Fibroblast of upper back skin (primary cell): ENCODE measurements around the gene TCF20.
A peak's percentile ranks its signal among the peaks of the same experiment; 100 is the strongest.

Experiments
- DNase-seq: peaks from one replicate; pipeline ENCODE4 v3.0.0-alpha.2; 2013

TCF20 gene

DNA sequence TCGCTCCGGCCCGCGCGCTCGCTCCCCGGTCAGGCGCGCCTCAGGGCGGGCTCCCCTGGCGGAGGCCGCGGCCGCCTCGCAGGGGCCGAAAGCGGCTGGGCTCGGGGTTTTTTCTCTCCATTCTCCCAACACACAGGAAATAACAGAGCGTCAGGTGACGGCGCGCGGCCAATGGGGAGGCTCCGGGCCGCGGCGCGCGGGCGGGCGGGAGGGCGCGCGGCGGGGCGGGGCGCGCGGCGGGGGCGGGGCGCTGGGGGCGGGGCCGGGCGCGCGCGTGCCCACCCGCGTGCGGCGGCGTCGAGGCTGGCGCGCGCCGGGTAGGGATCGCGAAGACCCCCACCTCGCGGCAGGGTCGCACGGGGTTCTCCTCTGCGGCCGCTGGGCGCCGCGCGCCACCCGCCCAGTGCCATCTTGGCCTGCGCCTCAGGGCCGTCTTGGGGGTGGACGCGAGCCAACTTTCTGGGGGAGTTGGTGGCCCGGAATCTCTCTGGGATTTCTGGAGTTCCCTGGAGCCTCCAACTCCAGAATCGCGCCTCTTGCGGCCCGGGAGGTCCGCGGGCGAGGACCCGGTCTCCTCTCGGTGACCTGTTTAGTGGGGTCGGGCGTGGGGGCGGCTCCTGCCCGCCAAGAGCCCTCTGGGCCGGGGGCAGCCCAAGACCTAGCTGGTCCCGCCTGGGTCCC, at the start of gene TCF20:
Gene TCF20, minus strand, starts transcription at position 144 of the 681 bp plus-strand sequence. CDS start 55,348 bp downstream, outside the sequence.
- peak; percentile 74 for DNase-seq

DNA sequence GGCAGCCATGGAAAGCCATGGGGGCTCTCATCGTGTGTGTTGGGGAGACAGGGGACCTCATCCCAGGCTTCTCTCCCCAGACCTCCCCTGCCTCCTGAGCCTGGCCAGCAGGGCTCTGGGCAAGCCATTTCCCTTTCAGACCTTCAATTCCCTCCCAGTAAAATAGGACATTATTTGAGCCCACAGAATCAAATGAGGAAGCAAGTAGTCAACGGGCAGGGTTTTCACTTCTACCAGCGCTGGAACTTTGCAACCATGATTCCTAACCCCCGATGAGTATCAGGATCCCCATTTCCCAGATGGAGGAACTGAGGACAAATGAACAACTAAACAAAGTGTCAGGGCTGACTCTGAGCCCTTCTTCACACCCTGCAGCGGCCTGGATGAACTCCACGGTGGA, 48.9 kb upstream of the TCF20 start:
- no peak for DNase-seq

DNA sequence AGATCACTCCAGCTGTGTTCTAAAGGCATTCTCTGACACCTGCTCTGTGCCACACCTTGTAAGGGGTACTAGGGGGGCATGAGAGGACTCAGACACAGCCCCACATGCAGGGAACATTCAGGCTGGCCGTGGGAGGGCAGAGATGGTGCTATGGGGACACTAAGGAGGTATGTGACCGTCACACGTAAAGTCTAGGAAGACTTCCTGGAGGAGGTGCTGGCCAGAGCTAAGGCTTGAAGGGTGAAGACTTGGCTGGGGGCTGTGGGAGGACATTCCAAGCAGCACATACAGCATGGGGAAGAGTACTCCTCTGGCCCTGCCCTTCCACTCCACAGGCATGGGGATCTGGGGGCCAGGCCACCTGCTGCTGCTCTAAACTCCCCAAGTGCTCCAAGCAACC, 48.5 kb upstream of the TCF20 start:
- DNase-seq: no peak

DNA sequence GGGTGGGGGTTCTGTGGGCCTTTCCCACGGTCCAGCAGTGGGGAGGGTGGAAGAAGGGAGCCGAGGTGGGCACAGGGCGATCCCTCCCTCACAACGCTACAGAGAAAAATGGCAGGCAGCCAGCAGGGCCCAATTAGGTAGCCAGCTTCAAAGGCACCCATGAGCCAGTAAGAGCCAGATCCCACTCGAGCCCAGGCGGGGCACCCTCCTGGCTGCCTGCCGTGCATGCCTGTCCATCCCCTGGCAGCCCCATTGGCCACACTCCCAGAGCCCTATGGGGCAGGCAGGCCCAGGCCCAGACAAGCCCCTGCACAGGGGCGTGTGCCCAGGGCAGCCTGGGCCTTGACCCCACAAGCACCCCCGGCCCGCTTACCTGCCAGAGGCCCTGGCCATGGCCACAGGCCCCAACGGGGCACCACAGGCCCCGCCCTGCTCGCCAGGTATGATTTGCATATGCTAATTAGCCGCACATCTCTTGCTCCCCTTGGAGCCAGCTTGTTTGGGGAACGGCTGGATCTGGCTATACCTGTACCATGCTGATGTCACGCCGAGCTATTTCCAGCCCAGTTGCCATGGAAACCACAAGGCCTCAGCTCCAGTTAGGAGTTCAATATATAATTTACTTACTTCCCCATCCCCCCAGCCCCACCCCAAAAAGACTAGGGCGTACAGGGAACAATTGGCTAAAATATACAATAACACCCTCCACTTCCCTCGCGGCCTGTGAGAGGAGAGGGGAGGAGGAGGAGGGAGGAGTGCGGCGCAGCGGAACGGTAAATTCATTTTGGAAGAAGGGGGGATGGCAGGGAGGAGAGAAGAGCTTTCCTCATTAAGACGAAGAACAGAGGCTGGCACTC, 47.5 kb upstream of the TCF20 start:
- DNase-seq: no peak

DNA sequence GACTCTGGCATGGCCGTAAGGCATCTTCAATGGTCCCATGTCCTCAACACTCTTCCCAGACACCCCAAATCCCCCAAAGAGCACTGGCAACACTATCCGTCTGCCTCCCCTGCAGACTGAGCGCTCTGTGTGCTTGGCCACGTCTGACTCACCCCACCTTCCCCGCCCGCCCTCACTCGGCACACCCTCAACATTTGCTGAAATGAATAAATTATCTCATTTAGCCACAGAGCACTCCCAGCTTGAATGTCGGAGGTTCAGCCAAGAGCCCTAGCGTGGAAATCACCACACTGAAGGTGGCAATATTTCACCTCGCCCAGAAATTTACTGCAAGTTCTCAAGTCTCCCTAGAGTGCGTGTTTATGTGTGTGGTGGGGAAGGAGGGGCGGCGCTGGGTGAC, 46.6 kb upstream of the TCF20 start:
- peak; percentile 47 for DNase-seq

DNA sequence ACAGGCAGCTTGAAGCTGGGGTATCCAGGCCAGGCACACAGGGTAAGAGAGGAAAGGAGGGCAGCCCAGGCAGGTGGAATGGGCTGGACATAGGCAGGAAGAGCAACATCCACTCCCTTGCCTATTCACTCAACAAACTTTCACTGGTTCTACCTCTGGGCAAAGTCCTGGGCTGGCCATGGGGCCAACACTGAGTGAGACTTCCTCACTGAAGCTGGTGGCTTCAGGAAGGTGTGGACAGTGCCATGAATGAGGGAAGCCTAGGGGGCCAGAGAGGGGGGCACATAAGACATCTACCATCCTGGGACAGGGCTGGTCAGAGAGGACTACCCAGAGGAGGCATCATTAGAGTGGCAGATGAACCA, 44.9 kb upstream of the TCF20 start:
- DNase-seq: no peak

DNA sequence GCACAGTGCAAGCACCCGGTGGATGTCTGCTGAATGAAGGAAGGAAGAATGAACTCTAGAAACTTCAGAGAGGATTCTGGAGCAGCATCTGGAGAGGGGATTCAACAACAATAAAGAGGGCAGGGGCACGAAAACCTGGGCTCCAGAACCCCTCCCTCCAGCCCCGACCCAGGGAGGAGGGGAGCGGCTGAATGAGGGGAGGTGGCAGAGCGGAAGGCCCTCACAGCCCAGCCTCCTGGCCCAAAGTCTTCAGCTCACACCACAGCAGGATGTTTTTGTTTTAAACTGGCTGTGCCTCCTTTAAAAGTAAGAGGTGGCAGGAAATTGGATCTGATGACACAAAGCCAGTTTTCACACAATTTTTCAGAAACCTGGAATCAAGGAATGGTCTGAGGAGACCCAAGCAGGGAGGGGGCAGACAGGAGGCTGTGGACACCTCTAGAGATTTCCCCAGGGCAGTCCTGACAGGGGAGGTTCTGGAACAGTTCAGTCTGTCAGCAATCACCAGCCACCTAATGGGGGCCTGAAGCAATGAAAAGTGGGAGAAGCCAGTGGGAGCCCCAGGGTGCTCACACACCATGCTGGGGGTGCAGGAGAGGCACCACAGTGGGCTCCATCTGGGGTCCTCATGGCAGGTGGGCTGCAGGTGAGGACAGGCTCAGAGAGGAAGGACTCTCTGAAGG, 44.4 kb upstream of the TCF20 start:
- DNase-seq: no peak

DNA sequence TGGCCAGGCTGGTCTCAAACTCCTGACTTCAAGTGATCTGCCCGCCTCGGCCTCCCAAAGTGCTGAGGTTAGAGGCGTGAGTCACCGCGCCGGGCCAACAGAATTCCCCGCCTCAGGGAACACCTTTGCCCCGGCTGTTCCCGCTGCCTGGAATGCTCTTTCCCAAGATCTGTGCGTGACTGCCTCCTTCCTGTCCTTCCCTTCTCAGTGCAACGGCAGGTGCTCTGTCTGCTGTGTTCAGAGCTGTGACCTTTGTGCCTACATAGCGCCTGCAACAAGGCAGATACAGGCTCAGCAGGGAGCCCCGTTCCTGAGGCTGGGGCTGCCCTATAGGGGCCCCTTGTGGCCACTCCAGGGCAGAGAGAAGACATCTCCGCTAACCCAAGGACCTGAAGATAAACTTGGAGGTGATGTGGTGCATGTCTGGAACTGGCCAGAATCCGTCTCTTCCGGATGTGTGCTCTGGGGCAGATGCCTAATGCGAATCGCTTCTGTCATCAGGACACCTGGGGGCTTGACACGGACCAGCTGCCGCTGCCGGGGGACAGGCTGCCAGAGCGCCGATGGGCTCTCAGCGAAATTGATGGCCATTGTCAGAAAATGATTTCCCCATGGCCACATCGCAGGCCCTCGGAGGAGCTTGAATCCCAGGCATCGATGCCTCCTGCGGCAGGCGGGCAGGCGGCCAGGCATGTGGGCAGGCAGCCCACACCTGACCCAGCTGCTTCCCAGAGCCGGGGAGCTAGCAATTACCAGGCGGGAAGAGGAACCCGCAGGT, 43.5 kb upstream of the TCF20 start:
- DNase-seq: peak; percentile 34

DNA sequence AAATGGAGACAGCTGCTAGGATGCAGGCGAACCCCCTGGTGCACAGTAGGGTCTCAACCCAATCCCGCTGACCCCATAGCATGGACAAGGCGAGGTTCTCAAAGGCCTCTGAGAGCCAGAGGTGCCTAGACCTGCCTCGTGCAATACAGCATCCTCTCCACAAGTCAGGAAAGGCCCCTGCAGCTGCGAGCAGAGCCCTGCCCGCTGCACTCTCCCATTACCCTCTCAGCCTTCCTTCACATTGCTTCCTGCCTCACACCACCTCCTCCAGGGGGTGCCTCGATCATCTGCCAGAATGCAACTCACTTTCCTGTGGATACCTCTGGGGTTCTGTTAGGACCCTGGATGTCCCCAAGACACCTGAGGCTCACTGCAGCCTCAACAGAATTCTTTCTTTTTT, 42.8 kb upstream of the TCF20 start:
- DNase-seq: no peak

DNA sequence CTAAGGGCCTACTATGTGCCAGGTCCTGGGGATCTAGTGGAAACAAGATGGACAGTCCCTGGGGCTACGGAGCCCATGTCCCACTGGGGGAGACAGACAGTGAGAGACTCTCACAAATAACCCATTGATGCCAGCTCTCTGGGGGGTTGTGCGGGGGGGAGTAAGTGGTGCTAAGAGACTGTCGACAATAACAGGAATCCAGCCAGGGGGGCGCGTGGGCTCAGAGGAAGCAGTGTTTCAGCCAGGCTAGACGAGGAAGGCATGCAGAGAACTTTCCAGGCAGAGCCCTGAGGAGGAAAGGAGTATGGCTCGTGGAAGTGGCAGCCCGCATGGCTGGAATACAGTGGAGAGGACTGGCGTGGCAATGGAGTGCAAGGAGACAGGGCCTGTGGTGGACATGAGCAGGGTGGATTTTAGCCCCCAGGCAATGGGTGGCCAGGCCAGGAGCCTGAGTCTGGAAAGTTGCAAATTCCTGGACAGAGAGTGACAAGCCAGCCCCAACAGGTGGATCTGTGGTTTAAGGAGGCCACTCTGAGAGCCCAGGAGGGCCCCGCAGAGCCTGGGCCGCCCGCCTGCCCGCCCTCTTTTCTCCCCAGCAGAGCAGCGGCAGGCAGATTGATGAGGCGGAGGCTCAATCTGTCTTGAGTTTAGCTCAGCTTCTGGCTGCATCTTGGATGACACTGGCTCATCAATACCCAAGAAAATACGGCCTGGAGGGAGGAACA, 40.0 kb upstream of the TCF20 start:
- no peak for DNase-seq

DNA sequence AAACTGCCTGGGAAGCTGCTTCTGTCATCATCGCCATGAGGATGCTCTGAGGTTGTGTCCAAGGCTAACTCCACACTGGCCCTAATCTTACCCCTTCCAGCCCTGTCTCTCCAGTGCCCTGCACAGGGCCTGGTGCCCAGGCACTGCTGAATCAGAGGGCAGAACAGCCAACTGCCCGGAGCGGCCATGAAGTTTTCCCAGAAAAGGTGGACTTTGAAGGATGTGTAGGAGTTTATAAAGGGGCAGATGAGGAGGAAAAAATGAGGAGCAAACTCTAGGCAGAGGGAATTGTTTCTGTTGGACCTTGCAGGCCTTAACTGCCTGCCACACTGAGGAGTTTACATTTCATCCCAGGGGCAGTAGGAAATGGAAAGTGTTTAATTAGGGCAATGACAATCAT, 39.4 kb upstream of the TCF20 start:
- DNase-seq: no peak

DNA sequence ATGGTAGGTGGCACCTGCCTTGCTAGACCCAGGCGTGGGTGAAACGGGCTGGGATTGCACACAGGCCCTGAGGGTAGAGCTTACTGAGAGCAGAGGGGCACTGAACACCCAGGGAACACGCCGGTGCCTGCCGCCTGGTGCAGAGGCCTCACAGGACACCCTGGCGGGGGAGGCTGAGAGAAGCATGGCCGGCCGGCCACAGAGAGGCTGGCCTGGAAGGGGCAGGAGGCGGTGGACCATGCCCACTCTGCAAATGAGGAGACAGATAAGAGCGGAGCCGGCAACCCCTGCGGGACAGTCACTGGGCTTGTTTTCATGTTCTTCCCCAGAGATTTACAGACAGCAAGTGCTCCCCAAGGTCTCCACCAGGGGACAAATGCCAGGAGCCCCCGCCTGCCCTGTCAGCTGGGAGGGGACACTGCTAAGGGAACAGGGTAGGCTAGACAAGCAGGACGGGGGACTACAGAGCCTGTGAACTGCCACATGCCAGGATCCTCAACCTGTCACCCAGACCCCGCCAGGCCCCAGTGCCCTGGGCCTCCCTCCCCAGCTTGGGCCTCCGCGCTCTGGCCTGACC, 38.5 kb upstream of the TCF20 start:
- DNase-seq: no peak

DNA sequence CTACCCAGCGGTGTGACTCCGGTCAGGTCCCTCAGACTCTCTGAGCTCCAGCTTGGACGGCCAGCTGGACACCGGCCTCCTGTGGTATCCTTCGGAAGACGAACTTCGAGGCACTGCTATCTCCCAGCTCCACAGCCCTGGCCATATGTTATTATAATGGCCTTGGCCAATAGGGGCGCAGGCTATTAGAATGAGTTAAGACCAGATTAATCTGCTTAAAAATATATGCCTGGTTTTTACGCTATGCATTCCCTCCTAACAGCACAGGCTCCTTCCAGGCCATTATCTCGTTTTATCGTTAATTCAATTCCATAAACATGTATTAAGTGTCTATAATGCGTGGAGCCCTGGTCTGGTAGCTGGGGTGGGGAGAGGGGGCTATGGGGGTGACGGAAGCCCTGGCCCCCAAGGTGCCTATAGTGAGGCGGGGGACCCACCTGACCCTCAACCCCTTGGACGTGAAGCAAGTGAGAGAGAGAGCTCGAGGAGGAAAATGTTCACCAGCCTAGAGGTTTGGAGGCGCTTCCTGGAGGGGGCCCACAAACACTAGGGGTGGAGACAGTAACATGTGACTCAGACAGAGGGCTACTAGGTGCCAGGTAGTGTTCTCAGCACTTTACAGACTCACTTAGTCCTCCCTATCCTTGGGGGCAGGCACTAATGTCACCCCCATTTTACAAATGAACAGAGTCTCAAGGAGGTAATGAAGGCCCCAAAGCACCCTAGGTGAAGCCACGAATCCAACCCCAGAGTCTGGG, 37.5 kb upstream of the TCF20 start:
- no peak for DNase-seq

DNA sequence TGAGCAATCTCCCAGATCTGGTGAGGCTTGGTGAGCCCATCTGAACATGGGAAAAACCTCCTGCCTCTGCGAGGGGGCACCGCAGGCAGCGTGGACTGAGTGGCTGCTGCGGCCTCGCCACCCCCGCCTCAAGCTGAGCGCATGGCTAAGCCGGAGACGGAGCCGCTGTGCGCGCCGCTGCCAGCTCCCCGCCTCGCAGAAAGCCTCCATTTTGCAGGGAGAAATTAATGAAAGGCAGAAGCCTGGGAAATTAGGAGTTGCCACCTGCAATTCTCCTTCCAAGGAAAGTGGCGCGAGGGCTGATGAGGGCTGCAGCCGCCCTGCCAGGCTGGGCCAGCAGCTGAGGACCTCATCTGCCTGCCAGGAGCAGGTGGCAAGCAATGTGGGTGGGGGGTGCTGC, 35.6 kb upstream of the TCF20 start:
- DNase-seq: no peak

DNA sequence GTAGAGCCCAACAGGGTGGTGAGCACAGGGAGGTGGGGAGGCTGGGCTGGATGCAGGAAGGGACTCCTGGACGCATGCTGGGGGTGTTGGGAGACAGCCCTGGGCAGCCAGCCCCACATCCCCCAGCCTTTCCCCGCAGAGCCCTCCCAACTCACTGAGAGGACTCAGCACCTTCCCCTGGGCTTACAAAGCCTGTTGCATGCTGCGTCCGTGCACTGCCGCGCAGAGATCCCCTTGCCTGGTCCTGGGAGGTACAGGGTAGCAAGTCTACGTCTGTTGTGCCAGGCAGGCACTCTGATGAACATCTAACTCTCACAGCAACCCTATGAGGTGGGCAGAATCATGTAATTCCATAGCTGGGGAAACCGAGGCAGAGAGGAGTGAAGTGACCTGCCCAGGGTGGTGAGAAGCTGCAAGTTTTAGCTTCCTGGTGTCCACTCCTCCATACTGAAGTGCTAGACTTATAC, 33.9 kb upstream of the TCF20 start:
- no peak for DNase-seq

DNA sequence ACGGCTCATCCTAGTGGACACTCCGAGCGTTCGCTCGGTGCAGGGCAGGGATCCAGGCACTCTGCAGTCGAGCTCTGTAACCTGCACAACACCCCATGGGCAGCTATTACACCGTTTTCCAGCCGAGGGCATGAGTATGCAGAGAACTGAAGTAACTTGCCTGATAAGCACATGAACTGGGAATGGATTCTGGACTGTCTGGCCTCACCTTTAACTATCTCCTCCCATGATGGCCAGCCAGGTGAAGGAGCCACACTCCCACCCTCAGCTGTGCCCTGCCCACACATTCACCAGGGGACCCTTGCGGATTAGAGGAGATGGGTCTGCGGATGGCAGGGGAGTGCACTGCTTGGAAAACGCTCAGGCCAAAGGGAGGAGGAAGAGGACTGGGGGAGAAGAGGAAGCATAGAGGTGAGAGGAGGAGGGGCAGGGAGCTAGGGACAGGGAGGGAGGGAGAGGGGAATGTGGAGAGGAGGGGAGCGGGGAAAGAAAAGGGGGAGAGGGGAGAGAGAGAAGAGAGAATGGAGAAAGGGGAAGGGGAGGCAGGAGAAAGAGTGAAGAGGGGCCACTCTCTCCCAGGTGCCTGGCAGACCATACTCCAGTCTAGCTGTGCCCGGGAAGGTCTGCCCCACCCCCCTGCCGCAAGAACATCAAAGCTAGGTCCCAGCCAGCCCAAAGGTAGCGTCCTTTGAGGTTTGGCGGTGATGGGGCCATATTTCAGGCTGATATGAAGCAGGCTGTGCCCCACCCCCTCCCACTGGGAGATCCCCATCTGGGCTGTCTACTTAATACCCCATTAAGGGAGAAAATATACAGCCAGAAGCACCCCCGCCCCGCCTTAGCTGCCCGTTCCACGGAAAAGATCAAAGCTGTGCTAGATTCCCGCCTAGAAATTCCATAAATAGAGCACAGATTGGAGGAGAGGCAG, 33.2 kb upstream of the TCF20 start:
- DNase-seq: no peak

DNA sequence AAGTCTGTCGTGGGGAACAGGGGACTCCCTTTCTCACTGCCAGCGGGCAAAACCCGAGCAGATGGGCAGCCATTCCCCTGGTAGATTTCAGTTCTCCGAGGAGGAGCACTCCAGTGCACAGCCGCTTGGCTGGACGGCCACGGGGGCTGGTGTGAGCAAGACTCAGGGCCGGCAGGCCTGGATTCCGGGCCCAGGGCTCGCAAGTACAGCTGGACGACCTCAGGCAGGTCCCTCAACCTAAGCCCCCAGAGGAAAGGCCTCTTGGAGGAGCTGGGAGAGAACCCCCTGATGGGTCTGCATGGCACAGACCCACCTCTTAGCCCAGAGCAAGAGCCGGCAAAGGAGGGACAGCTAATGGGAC, 31.3 kb upstream of the TCF20 start:
- no peak for DNase-seq

DNA sequence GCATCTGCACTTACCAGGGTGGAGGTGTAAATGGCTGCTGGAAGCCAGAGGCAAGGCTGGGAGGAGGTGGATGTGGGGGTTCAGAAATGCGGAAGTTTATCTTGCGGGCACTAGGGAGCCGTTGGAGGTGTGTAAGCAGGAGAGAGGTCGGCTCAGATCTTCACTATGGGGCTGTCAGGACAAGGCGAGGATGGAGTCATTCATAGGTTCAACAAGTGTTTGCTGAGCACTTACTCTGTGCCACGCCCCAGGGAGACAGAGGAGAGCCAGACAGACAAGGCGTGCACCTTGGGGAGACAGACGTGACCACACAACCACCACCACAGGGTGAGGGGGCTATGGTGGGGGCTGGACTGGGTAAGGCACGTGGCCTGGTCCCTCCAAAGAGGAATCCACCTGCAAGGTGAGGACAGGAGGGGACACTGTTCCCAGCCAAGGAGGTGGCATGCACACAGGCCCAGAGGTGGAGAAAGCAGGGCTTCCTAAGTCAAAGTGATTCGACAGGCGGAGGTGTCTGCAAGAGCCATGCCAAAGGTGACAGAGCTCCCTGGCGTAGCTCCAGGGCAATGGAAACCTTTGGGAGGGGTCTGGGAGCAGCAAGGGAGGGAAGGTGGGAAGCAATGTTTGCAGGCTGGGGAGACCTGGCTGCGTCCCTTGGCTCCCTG, 30.8 kb upstream of the TCF20 start:
- no peak for DNase-seq

DNA sequence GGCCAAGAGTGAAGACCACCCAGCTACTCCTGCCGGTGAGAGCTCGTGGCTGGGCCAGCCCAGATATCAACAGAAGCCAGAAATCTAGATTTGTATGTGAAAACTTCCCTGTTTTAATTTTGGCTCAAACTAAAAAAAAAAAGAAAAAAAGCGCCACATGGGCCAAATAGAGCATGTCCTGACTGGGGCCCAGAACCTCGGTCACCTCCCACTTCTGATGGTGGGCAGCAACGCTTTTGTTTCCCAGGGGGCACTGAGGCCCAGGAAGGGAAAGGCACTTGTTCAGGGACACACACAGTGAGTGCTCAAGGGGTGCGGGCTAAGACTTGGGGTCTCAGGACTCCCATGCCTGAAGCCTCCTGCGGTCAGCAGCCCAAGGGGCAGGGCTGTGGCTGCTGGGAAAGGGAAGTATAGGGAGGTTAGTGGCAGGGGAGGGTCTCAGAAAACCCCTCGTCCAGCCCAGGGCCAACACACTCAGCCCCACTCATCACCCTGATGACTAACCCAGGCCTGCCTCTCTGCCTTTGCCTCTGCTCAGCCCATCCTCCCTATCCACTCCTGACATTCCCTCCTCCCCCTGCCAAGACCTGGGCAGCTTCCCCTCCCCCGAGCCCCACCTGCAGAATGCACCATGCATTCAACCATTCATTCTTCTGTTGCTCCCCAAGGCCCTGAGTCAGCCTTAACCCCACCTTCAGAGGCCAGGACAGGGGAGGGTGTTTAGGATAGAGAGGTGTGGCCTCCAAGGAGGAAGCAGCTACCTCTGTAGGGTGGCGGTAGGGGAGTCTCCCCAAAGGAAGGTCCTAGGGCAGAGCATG, 30.0 kb upstream of the TCF20 start:
- DNase-seq: no peak
